ENCODE measurements around the gene CBLB. TPM values are rescaled to one million over a fixed set of nuclear protein-coding genes. Genes with fewer than 3 reads are reported as not detected.

CBLB gene
- polyA plus RNA-seq, 2 donors: 3.8 to 4.8 TPM

- Histone ChIP-seq H3K36me3 (ENCODE audit: control insufficient read depth in 2 of 2, insufficient read depth in 2 of 2, low read length in 1 of 2) (peaks cover 0 to 5% of the 10 kb centered on the region in 2 donors), H3K27me3 (ENCODE audit: control insufficient read depth in 1 of 2, insufficient read depth in 2 of 2, low read length in 2 of 2) (no peaks in the 10 kb centered on the region), H3K4me3 (ENCODE audit: low read depth in 1 of 2, low read length in 2 of 2) (no peak overlapping the region), H3K27ac (ENCODE audit: low read depth in 2 of 2, low read length in 1 of 2) (no peak overlapping the region), H3K4me1 (ENCODE audit: control insufficient read depth in 2 of 2, insufficient read depth in 2 of 2, low read length in 1 of 2) (peaks cover 2 to 3% of the 10 kb centered on the region in 2 donors), H3K9me3 (ENCODE audit: control insufficient read depth in 2 of 2, insufficient read depth in 1 of 2, low read depth in 1 of 2, low read length in 1 of 2) (peaks cover 8 to 16% of the 10 kb centered on the region in 2 donors)
- WGBS, 2 donors: 97 to 98% methylated on average over 6 of the region's 6 CpGs
Observed at GRCh38 chr3:105759442-105760078, 109.3 kb downstream of the CBLB start.

GRCh38 chr3:105758451-105758850, 110.4 kb downstream of the CBLB start:
- Histone ChIP-seq H3K9me3 (ENCODE audit: control insufficient read depth in 2 of 2, insufficient read depth in 1 of 2, low read depth in 1 of 2, low read length in 1 of 2) (peaks cover 8 to 16% of the 10 kb centered on the region in 2 donors), H3K36me3 (ENCODE audit: control insufficient read depth in 2 of 2, insufficient read depth in 2 of 2, low read length in 1 of 2) (peaks cover 0 to 5% of the 10 kb centered on the region in 2 donors), H3K4me3 (ENCODE audit: low read depth in 1 of 2, low read length in 2 of 2) (no peak overlapping the region), H3K4me1 (ENCODE audit: control insufficient read depth in 2 of 2, insufficient read depth in 2 of 2, low read length in 1 of 2) (peaks cover 2 to 3% of the 10 kb centered on the region in 2 donors), H3K27ac (ENCODE audit: low read depth in 2 of 2, low read length in 1 of 2) (no peak overlapping the region), H3K27me3 (ENCODE audit: control insufficient read depth in 1 of 2, insufficient read depth in 2 of 2, low read length in 2 of 2) (no peaks in the 10 kb centered on the region)
- WGBS, 2 donors: 94 to 97% methylated on average over 9 of the region's 9 CpGs

DNA sequence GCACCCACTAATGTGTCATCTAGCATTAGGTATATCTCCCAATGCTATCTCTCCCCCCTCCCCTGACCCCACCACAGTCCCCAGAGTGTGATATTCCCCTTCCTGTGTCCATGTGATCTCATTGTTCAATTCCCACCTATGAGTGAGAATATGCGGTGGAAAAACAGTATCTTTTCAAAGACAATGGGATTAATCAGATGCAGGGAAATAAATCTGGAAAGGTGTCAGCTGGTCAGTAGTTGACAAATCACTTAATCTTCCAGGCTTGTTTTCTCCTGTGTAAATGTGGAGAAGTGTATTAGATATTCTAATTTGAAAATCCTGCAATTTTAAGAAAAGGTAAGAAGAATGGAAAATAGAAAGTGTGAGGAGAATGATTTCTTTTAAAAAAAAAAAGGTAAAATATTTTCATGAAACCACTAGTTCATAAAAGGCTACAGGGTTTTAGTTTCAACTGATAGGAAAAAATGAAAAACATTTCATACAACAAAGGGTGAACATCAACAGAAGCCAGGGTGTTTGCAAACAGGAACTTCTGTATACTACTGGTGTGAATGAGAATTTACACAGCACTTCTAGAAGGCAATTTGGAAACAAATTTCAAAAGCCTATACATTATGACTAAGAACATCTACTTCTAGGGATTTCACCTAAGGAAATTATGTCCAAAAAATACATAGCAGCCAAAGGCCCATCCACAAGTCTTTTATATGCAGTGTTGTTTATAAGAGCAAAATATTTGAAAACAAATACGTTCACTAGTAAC, 113.5 kb downstream of the CBLB start:
- Histone ChIP-seq H3K4me1 (ENCODE audit: control insufficient read depth in 2 of 2, insufficient read depth in 2 of 2, low read length in 1 of 2) (peaks cover 2 to 3% of the 10 kb centered on the region in 2 donors), H3K4me3 (ENCODE audit: low read depth in 1 of 2, low read length in 2 of 2) (no peak overlapping the region), H3K27me3 (ENCODE audit: control insufficient read depth in 1 of 2, insufficient read depth in 2 of 2, low read length in 2 of 2) (no peaks in the 10 kb centered on the region), H3K9me3 (ENCODE audit: control insufficient read depth in 2 of 2, insufficient read depth in 1 of 2, low read depth in 1 of 2, low read length in 1 of 2) (peaks cover 8 to 11% of the 10 kb centered on the region in 2 donors), H3K36me3 (ENCODE audit: control insufficient read depth in 2 of 2, insufficient read depth in 2 of 2, low read length in 1 of 2) (peaks cover 0 to 5% of the 10 kb centered on the region in 2 donors), H3K27ac (ENCODE audit: low read depth in 2 of 2, low read length in 1 of 2) (no peak overlapping the region)
- 89 to 91% methylated on average over 2 of the region's 2 CpGs for WGBS, 2 donors

DNA sequence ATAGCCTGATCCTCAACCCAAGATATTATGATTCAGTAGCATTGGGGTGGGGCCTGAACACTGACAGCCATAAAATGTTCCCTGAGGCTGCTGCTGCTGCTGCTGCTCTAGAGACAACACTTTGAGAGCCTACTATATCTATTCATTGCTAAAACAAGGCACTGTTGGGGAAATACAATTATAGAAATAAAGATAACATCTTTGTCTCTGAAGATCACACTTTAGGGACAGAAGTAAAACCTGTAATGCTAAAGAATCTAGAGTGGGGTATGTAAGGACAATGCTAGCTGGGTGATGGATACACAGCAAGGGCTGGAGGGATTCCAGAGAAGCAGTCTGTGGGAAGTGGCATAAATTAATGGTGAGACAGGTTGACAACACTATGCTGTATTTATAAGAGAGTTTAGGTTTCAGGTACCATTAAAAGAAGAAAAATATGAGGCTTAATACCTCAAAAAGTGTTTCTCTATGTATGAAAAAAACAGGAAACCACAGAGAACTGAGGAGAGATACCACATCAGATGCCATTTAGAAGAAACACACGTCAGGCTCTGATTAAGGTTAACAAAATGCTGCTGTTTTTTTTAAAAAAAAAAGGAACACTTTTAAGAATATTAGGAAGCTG, 115.9 kb downstream of the CBLB start:
- 70 to 74% methylated on average over 1 of the region's 1 CpG for WGBS, 2 donors
- no peaks in the 10 kb centered on the region for H3K9me3 ChIP-seq (ENCODE audit: control insufficient read depth in 2 of 2, insufficient read depth in 1 of 2, low read depth in 1 of 2, low read length in 1 of 2)
- no peak overlapping the region for H3K4me3 ChIP-seq (ENCODE audit: low read depth in 1 of 2, low read length in 2 of 2)
- no peak overlapping the region for H3K27ac ChIP-seq (ENCODE audit: low read depth in 2 of 2, low read length in 1 of 2)
- no peaks in the 10 kb centered on the region for H3K4me1 ChIP-seq (ENCODE audit: control insufficient read depth in 2 of 2, insufficient read depth in 2 of 2, low read length in 1 of 2)
- no peaks in the 10 kb centered on the region for H3K36me3 ChIP-seq (ENCODE audit: control insufficient read depth in 2 of 2, insufficient read depth in 2 of 2, low read length in 1 of 2)
- H3K27me3 ChIP-seq (ENCODE audit: control insufficient read depth in 1 of 2, insufficient read depth in 2 of 2, low read length in 2 of 2): no peaks in the 10 kb centered on the region

DNA sequence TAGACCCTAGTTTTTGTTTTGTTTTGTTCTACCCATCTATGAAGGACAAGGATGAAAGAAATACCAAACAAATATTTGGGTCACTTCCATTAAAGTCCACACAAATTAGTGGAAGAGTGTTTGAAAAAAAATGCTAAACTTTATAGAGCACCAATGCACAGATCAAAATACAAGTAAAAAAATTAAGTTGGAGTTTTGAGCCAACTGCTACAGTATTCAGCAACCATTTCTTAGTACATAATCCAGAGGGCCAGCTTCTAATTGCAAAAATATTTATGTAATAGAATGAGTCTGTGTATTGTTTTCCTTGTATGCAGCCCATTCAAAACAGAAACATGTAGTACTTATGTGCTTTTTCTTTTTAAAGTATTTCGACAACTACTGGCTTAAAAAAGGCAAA, 121.1 kb downstream of the CBLB start:
- H3K27me3 ChIP-seq (ENCODE audit: control insufficient read depth in 1 of 2, insufficient read depth in 2 of 2, low read length in 2 of 2): no peaks in the 10 kb centered on the region
- 76 to 80% methylated on average over 1 of the region's 1 CpG for WGBS, 2 donors
- no peaks in the 10 kb centered on the region for H3K4me1 ChIP-seq (ENCODE audit: control insufficient read depth in 2 of 2, insufficient read depth in 2 of 2, low read length in 1 of 2)
- H3K4me3 ChIP-seq (ENCODE audit: low read depth in 1 of 2, low read length in 2 of 2): no peak overlapping the region
- H3K27ac ChIP-seq (ENCODE audit: low read depth in 2 of 2, low read length in 1 of 2): no peak overlapping the region
- no peaks in the 10 kb centered on the region for H3K36me3 ChIP-seq (ENCODE audit: control insufficient read depth in 2 of 2, insufficient read depth in 2 of 2, low read length in 1 of 2)
- H3K9me3 ChIP-seq (ENCODE audit: control insufficient read depth in 2 of 2, insufficient read depth in 1 of 2, low read depth in 1 of 2, low read length in 1 of 2): no peaks in the 10 kb centered on the region

GRCh38 chr3:105747060-105747541, 121.7 kb downstream of the CBLB start:
- 10 to 23% methylated on average over 3 of the region's 3 CpGs for WGBS, 2 donors
- H3K4me3 ChIP-seq (ENCODE audit: low read depth in 1 of 2, low read length in 2 of 2): no peak overlapping the region
- no peaks in the 10 kb centered on the region for H3K36me3 ChIP-seq (ENCODE audit: control insufficient read depth in 2 of 2, insufficient read depth in 2 of 2, low read length in 1 of 2)
- no peak overlapping the region for H3K27ac ChIP-seq (ENCODE audit: low read depth in 2 of 2, low read length in 1 of 2)
- no peaks in the 10 kb centered on the region for H3K9me3 ChIP-seq (ENCODE audit: control insufficient read depth in 2 of 2, insufficient read depth in 1 of 2, low read depth in 1 of 2, low read length in 1 of 2)
- H3K27me3 ChIP-seq (ENCODE audit: control insufficient read depth in 1 of 2, insufficient read depth in 2 of 2, low read length in 2 of 2): no peaks in the 10 kb centered on the region
- no peaks in the 10 kb centered on the region for H3K4me1 ChIP-seq (ENCODE audit: control insufficient read depth in 2 of 2, insufficient read depth in 2 of 2, low read length in 1 of 2)

GRCh38 chr3:105746231-105746996, 122.4 kb downstream of the CBLB start:
- 65 to 68% methylated on average over 3 of the region's 3 CpGs for WGBS, 2 donors
- no peaks in the 10 kb centered on the region for H3K36me3 ChIP-seq (ENCODE audit: control insufficient read depth in 2 of 2, insufficient read depth in 2 of 2, low read length in 1 of 2)
- no peak overlapping the region for H3K27ac ChIP-seq (ENCODE audit: low read depth in 2 of 2, low read length in 1 of 2)
- H3K9me3 ChIP-seq (ENCODE audit: control insufficient read depth in 2 of 2, insufficient read depth in 1 of 2, low read depth in 1 of 2, low read length in 1 of 2): no peaks in the 10 kb centered on the region
- no peaks in the 10 kb centered on the region for H3K27me3 ChIP-seq (ENCODE audit: control insufficient read depth in 1 of 2, insufficient read depth in 2 of 2, low read length in 2 of 2)
- no peaks in the 10 kb centered on the region for H3K4me1 ChIP-seq (ENCODE audit: control insufficient read depth in 2 of 2, insufficient read depth in 2 of 2, low read length in 1 of 2)
- no peak overlapping the region for H3K4me3 ChIP-seq (ENCODE audit: low read depth in 1 of 2, low read length in 2 of 2)

- H3K9me3 ChIP-seq (ENCODE audit: control insufficient read depth in 2 of 2, insufficient read depth in 1 of 2, low read depth in 1 of 2, low read length in 1 of 2): no peaks in the 10 kb centered on the region
Observed at GRCh38 chr3:105745046-105745445, 123.8 kb downstream of the CBLB start.

GRCh38 chr3:105744202-105744601, 124.6 kb downstream of the CBLB start:
- H3K4me1 ChIP-seq (ENCODE audit: control insufficient read depth in 2 of 2, insufficient read depth in 2 of 2, low read length in 1 of 2): no peaks in the 10 kb centered on the region
- H3K4me3 ChIP-seq (ENCODE audit: low read depth in 1 of 2, low read length in 2 of 2): no peak overlapping the region
- no peak overlapping the region for H3K27ac ChIP-seq (ENCODE audit: low read depth in 2 of 2, low read length in 1 of 2)
- WGBS, 2 donors: 95% methylated on average over 1 of the region's 1 CpG
- H3K9me3 ChIP-seq (ENCODE audit: control insufficient read depth in 2 of 2, insufficient read depth in 1 of 2, low read depth in 1 of 2, low read length in 1 of 2): no peaks in the 10 kb centered on the region
- H3K36me3 ChIP-seq (ENCODE audit: control insufficient read depth in 2 of 2, insufficient read depth in 2 of 2, low read length in 1 of 2): no peaks in the 10 kb centered on the region
- no peaks in the 10 kb centered on the region for H3K27me3 ChIP-seq (ENCODE audit: control insufficient read depth in 1 of 2, insufficient read depth in 2 of 2, low read length in 2 of 2)

More at GRCh38 chr3:105745046-105745445, 123.8 kb downstream of the CBLB start:
- WGBS, 2 donors: 92 to 93% methylated on average over 3 of the region's 3 CpGs
- H3K4me1 ChIP-seq (ENCODE audit: control insufficient read depth in 2 of 2, insufficient read depth in 2 of 2, low read length in 1 of 2): no peaks in the 10 kb centered on the region
- no peak overlapping the region for H3K4me3 ChIP-seq (ENCODE audit: low read depth in 1 of 2, low read length in 2 of 2)
- H3K27ac ChIP-seq (ENCODE audit: low read depth in 2 of 2, low read length in 1 of 2): no peak overlapping the region
- H3K36me3 ChIP-seq (ENCODE audit: control insufficient read depth in 2 of 2, insufficient read depth in 2 of 2, low read length in 1 of 2): no peaks in the 10 kb centered on the region
- H3K27me3 ChIP-seq (ENCODE audit: control insufficient read depth in 1 of 2, insufficient read depth in 2 of 2, low read length in 2 of 2): no peaks in the 10 kb centered on the region

Measured in esophagus (tissue), 2 donors.